Keratinocyte (primary cell): ENCODE results near the gene HINFP. TPM values are rescaled to one million over a fixed set of nuclear protein-coding genes. Genes with fewer than 3 reads are reported as not detected.
A peak's percentile ranks its signal among the peaks of the same experiment; 100 is the strongest.

Experiments
- DNase-seq: peaks from one replicate; pipeline ENCODE4 v3.0.0-alpha.2; 2011; ENCODE audit warnings: low read depth, missing footprints, low spot score
- FAIRE-seq: peaks from 2 replicates; lab custom pipeline; 2011; peaks lifted over from hg19 to GRCh38; lab: Jason Lieb, UNC
- H2AFZ ChIP-seq: 2 replicates; pipeline ENCODE4 v1.6.0; 2012; ENCODE audit warnings: low read length, control low read depth, inconsistent platforms; ENCODE audit not compliant: control insufficient read depth
- H3K27ac ChIP-seq: 2 replicates; pipeline ENCODE4 v1.5.1; 2011; ENCODE audit warnings: low read length; ENCODE audit not compliant: control insufficient read depth, insufficient read depth
- H3K27me3 ChIP-seq: 3 replicates; pipeline ENCODE4 v1.6.0; 2011; ENCODE audit warnings: low read length; ENCODE audit not compliant: control insufficient read depth, insufficient read depth; ENCODE audit errors: extremely low read depth
- H3K36me3 ChIP-seq, 2 experiments: 2 replicates in 1 of 2; 3 replicates in 1 of 2; pipeline ENCODE4 v1.5.1; 2011; ENCODE audit warnings: low read length in 2 of 2, mild to moderate bottlenecking in 1 of 2; ENCODE audit not compliant: control insufficient read depth in 2 of 2, insufficient read depth in 2 of 2; ENCODE audit errors: extremely low read depth in 1 of 2
- H3K4me1 ChIP-seq: 3 replicates; pipeline ENCODE4 v1.5.1; 2011; ENCODE audit warnings: low read length; ENCODE audit not compliant: control insufficient read depth, insufficient read depth; ENCODE audit errors: extremely low read depth
- H3K4me2 ChIP-seq: 3 replicates; pipeline ENCODE4 v1.6.0; 2011; ENCODE audit warnings: low read depth, low read length; ENCODE audit not compliant: control insufficient read depth, insufficient read depth; ENCODE audit errors: extremely low read depth
- H3K4me3 ChIP-seq, 3 experiments: fragments of 200-600 bp in 1 of 3; sonication (generic) in 1 of 3; 2 replicates in 2 of 3; 3 replicates in 1 of 3; pipeline ENCODE4 v1.5.1; 2011 to 2016; ENCODE audit warnings: low read length in 3 of 3, mild to moderate bottlenecking in 3 of 3, control low read depth in 2 of 3, inconsistent platforms in 1 of 3, low read depth in 1 of 3, mixed read lengths in 1 of 3, mixed run types in 1 of 3, moderate library complexity in 1 of 3; ENCODE audit not compliant: control insufficient read depth in 2 of 3, insufficient read depth in 2 of 3; ENCODE audit errors: extremely low read depth in 1 of 3
- H3K79me2 ChIP-seq: 2 replicates; pipeline ENCODE4 v1.6.0; 2012; ENCODE audit warnings: low read length; ENCODE audit not compliant: control insufficient read depth, insufficient read depth
- H3K9ac ChIP-seq: 3 replicates; pipeline ENCODE4 v1.6.0; 2011; ENCODE audit warnings: low read length; ENCODE audit not compliant: control insufficient read depth, insufficient read depth; ENCODE audit errors: extremely low read depth
- H3K9me1 ChIP-seq: 3 replicates; pipeline ENCODE4 v1.6.0; 2011; ENCODE audit warnings: low read length; ENCODE audit not compliant: control insufficient read depth, insufficient read depth; ENCODE audit errors: extremely low read depth
- H3K9me3 ChIP-seq: 2 replicates; pipeline ENCODE4 v1.5.1; 2012; ENCODE audit warnings: low read depth, low read length; ENCODE audit not compliant: control insufficient read depth
- H4K20me1 ChIP-seq: 3 replicates; pipeline ENCODE4 v1.6.0; 2011; ENCODE audit warnings: low read length; ENCODE audit not compliant: control insufficient read depth, insufficient read depth; ENCODE audit errors: extremely low read depth
- EZH2 ChIP-seq: IDR thresholded peaks from one replicate; pipeline ENCODE4 v1.6.1; 2012; ENCODE audit warnings: inconsistent platforms, mild to moderate bottlenecking, low read length, moderate library complexity
- dilution Hi-C: fragments of 300-500 bp; cut with MboI; formaldehyde crosslinking; loops from one replicate; pipeline ENCODE4 v1.7.0; 2020; ENCODE audit warnings: low sequenced_read_pairs; ENCODE audit not compliant: extremely low pct_ligation_motif_present
- polyA plus RNA-seq, 5 experiments: library from polyadenylated mRNA; depleted of rRNA in 3 of 5; stranded (reverse) in 3 of 5; stranded (forward) in 1 of 5; unstranded in 1 of 5; fragments of >200 nt; gene quantifications; 1 replicate in 1 of 5; 2 replicates in 3 of 5; 3 replicates in 1 of 5; pipeline versions ENCODE4 v1.2.1 to v1.2.3, GENCODE V29; 2011 to 2012; ENCODE audit warnings: missing spikeins in 2 of 5, low read depth in 1 of 5, low replicate concordance in 1 of 5
- TF ChIP-seq, protein P1 (sequence below), 3 experiments: IDR thresholded peaks in 1 of 3; conservative IDR thresholded peaks in 1 of 3; optimal IDR thresholded peaks in 1 of 3; 2 replicates in 2 of 3; 3 replicates in 1 of 3; pipeline versions ENCODE3 to v1.5.1; 2011; ENCODE audit warnings: low read length in 3 of 3, mild to moderate bottlenecking in 3 of 3, moderate library complexity in 2 of 3, control low read depth in 1 of 3, inconsistent platforms in 1 of 3; ENCODE audit not compliant: insufficient read depth in 2 of 3; ENCODE audit errors: extremely low read depth in 1 of 3

HINFP gene
- polyA plus RNA-seq, 1 donor (not counting 4 experiments of a cell fraction or from before 2014, with no cell fraction given), result 15.6 TPM

DNA sequence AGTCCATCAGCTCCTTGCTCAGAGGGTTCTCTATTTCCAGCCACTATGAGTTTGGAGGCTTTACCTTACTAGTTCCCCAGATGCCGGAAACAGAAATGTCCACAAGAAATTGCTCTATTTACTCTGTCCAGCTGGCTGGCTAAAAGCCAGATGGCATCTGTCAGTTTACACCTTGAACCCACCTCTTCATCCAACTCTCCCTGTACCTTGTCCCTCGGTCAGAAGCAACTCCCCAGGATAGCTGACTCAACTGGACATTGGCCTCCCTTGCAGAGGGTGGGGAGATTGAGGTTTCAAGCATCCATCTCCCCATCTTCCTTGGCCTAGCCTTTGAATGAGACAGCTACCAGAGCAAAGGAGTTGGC, 12.5 kb upstream of the HINFP start:
- H3K9me3 ChIP-seq, result no peaks in the 10 kb centered on the region
- no peak overlapping the region for H2AFZ ChIP-seq
- peaks cover 8% of the 10 kb centered on the region for H3K9me1 ChIP-seq
- H3K9ac ChIP-seq, result no peak overlapping the region
- peak overlapping the region; percentile 95 for H3K4me2 ChIP-seq
- FAIRE-seq (no peak), DNase-seq (no peak)
- H3K4me1 ChIP-seq, result peaks cover 23% of the 10 kb centered on the region
- dilution Hi-C loops, result no loop called here
- TF ChIP-seq EZH2, result no peak
- TF ChIP-seq, protein P1, sequence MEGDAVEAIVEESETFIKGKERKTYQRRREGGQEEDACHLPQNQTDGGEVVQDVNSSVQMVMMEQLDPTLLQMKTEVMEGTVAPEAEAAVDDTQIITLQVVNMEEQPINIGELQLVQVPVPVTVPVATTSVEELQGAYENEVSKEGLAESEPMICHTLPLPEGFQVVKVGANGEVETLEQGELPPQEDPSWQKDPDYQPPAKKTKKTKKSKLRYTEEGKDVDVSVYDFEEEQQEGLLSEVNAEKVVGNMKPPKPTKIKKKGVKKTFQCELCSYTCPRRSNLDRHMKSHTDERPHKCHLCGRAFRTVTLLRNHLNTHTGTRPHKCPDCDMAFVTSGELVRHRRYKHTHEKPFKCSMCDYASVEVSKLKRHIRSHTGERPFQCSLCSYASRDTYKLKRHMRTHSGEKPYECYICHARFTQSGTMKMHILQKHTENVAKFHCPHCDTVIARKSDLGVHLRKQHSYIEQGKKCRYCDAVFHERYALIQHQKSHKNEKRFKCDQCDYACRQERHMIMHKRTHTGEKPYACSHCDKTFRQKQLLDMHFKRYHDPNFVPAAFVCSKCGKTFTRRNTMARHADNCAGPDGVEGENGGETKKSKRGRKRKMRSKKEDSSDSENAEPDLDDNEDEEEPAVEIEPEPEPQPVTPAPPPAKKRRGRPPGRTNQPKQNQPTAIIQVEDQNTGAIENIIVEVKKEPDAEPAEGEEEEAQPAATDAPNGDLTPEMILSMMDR (optimal IDR thresholded peaks at IDR 0.05 in 1 of 3, IDR thresholded peaks at IDR 0.05 in 1 of 3, conservative IDR thresholded peaks at IDR 0.05 in 1 of 3; ENCODE audit: extremely low read depth in 1 of 3, insufficient read depth in 2 of 3, low read length in 3 of 3), result no peak
- H3K79me2 ChIP-seq, result peaks cover 10% of the 10 kb centered on the region
- no peak overlapping the region for H3K4me3 ChIP-seq
- peaks cover 7 to 11% of the 10 kb centered on the region in 2 experiments for H3K36me3 ChIP-seq
- H4K20me1 ChIP-seq, result no peaks in the 10 kb centered on the region
- no peaks in the 10 kb centered on the region for H3K27me3 ChIP-seq
- H3K27ac ChIP-seq, result no peak overlapping the region

DNA sequence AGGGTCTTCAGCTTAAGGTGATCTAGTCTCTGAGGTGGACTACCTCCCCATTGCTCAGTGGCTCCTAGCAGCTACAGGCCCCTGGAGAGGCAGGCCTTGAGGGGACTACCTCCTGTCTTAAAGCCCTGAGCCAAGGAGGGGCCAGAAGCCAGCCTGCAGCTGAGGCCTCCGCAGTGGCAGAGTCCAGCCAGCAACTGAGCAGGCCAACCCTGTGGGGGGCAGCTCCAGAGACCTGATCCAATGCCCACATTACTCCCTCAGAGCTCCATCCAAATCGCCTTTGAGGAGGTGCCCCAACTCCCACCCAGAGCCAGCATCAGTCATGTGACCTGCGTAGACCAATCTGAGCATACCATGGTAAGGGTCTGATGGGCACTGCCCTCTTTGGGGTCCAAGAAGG, 11.5 kb upstream of the HINFP start:
- no peak overlapping the region for H3K4me2 ChIP-seq
- TF ChIP-seq, protein P1 (optimal IDR thresholded peaks at IDR 0.05 in 1 of 3, IDR thresholded peaks at IDR 0.05 in 1 of 3, conservative IDR thresholded peaks at IDR 0.05 in 1 of 3; ENCODE audit: extremely low read depth in 1 of 3, insufficient read depth in 2 of 3, low read length in 3 of 3), result no peak
- no peak for TF ChIP-seq EZH2
- H3K79me2 ChIP-seq, result peaks cover 10% of the 10 kb centered on the region
- H3K4me3 ChIP-seq, result no peak overlapping the region
- H3K9me1 ChIP-seq, result peaks cover 8% of the 10 kb centered on the region
- no peak overlapping the region for H2AFZ ChIP-seq
- peaks cover 23% of the 10 kb centered on the region for H3K4me1 ChIP-seq
- H3K27me3 ChIP-seq, result no peaks in the 10 kb centered on the region
- dilution Hi-C loops, result no loop called here
- no peak for FAIRE-seq
- H3K9me3 ChIP-seq, result no peaks in the 10 kb centered on the region
- no peak overlapping the region for H3K27ac ChIP-seq
- H3K9ac ChIP-seq, result no peak overlapping the region
- H3K36me3 ChIP-seq, result peaks cover 7 to 15% of the 10 kb centered on the region in 2 experiments
- H4K20me1 ChIP-seq, result no peaks in the 10 kb centered on the region
- DNase-seq, result no peak
